GM21390 (cell line): ENCODE measurements around the gene ZNF783.

Experiments used
- ATAC-seq: cut with Tn5 transposase; IDR thresholded peaks from one replicate; pipeline ENCODE4 v1.9.1; 2021; ENCODE audit not compliant: unreplicated experiment

The ZNF783 gene

GRCh38 chr7:149280661-149281507 is 18.9 kb downstream of the ZNF783 start:
- no peak for ATAC-seq

- ATAC-seq, result no peak
These were observed 19.7 kb downstream of the ZNF783 start for GRCh38 chr7:149281508-149282330.

GRCh38 chr7:149282331-149282655 is 20.3 kb downstream of the ZNF783 start:
- ATAC-seq, result no peak

- no peak for ATAC-seq
These were observed 21.3 kb downstream of the ZNF783 start for GRCh38 chr7:149283321-149283720.

GRCh38 chr7:149284343-149284742 is 22.3 kb downstream of the ZNF783 start:
- ATAC-seq, result peak; percentile 23

- peak; percentile 97 for ATAC-seq
These were observed 23.0 kb downstream of the ZNF783 start for GRCh38 chr7:149284850-149285585.

GRCh38 chr7:149285603-149286002 is 23.6 kb downstream of the ZNF783 start:
- ATAC-seq, result no peak

GRCh38 chr7:149286811-149287400 is 24.9 kb downstream of the ZNF783 start:
- no peak for ATAC-seq

GRCh38 chr7:149287622-149288021 is 25.6 kb downstream of the ZNF783 start:
- no peak for ATAC-seq

GRCh38 chr7:149289262-149289661 is 27.3 kb downstream of the ZNF783 start:
- no peak for ATAC-seq

GRCh38 chr7:149289856-149290255 is 27.9 kb downstream of the ZNF783 start:
- ATAC-seq, result no peak

- no peak for ATAC-seq
These were observed 29.2 kb downstream of the ZNF783 start for GRCh38 chr7:149291036-149291780.

GRCh38 chr7:149291781-149292461 is 29.9 kb downstream of the ZNF783 start:
- no peak for ATAC-seq

- ATAC-seq, result no peak
These were observed 30.4 kb downstream of the ZNF783 start for GRCh38 chr7:149292462-149292823.

GRCh38 chr7:149293338-149293737 is 31.3 kb downstream of the ZNF783 start:
- no peak for ATAC-seq

GRCh38 chr7:149293946-149294633 is 32.1 kb downstream of the ZNF783 start:
- no peak for ATAC-seq

- ATAC-seq, result no peak
These were observed 32.9 kb downstream of the ZNF783 start for GRCh38 chr7:149294634-149295480.

- ATAC-seq, result no peak
These were observed 33.5 kb downstream of the ZNF783 start for GRCh38 chr7:149295481-149295850.
